ENCODE measurements around the gene MCU.
"Not testable (repeated sequence)": the region's sequence is repeated elsewhere in the genome, so short reads cannot be mapped to it uniquely, and the experiment has no call there.

MCU gene

DNA sequence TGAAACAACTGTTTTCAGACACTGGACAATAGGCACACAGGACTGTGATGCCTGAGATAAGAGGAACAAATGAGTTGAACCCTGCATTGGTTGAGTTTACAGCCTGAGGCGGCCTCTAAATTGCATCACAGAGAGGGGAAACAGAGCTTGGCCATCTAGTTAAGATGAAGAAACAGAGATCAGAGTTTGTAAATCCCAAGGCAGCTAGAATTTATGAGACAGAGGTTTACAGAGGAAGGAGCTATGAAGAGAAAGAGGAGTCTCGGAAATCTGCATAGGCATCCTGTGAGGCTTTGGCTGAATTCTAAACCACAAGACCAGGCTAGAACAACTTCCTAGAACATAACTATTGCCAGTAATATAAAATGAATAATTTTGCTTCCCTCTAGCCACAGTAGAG is 160.6 kb downstream of the MCU start:
- DNase-seq = no peak

DNA sequence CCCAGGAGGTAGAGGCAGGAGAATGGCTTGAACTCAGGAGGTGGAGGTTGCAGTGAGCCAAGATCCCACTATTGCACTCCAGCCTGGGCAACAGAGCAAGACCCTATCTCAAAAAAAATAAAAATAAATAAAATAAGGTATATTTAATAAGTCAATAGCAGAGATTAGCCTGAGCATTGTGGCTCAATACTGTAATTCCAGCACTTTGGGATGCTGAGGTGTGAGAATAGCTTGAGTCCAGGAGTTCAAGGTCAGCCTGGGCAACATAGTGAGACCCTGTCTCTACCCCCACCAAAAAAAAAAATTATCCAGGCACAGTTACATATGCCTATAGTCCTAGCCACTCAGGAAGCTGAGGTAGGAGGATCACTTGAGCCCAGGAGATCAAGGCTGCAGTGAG is 163.2 kb downstream of the MCU start:
- no peak for DNase-seq

DNA sequence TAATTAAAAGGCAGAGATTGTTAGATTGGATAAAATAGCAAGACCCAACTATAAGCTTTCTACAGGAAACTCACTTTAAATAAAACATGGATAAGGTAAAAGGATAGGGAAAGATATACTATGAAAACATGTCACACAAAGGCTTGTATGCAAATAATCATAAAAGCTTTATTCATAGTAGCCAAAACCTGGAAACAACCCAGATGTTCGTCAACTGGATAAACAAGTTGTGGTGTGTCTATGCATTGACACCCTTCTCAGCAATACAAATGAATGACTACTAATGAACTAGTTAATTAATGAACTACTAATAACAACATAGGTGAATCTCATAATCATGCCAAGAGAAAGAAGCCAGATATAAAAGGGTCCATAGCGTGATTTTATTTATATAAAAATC is 163.8 kb downstream of the MCU start:
- DNase-seq = no peak

DNA sequence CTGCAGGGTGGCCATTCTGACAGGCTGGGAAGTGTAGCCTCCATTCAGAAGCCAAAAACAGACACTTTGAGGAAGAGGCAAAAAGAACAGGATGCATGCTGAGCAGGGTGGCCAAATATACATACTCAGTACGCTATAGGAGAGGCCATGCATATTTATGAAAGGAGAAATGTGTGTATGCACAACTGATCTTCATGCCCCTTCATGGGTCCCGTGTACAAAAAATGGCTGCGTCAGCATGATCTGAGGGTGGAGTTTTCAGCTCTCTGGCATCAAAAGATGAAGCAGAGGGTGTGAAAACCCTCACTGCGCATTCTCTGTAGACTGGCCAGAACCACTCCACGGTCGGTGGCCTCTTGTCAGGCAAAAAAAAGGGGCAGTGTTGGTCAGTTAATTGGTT is 166.1 kb downstream of the MCU start:
- no peak for DNase-seq

DNA sequence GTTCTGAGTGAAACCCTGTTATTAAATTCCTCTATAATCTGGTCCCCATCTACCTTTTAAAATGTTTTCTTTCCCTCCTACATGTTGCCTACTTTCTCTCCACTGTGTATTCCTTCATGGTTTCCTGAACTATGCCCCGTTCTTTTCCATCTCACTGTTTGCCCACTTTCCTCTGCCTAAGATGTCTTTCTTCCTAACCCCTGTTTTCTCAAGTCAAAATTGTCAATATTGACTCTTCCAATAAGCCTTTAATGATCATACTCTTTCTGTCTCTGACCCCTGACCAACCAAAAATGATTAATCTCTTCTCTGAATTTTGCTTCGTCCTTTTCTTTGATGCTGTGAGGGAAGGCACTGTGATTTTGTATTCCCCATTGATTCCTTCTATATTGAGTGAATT is 171.0 kb downstream of the MCU start:
- DNase-seq = no peak

DNA sequence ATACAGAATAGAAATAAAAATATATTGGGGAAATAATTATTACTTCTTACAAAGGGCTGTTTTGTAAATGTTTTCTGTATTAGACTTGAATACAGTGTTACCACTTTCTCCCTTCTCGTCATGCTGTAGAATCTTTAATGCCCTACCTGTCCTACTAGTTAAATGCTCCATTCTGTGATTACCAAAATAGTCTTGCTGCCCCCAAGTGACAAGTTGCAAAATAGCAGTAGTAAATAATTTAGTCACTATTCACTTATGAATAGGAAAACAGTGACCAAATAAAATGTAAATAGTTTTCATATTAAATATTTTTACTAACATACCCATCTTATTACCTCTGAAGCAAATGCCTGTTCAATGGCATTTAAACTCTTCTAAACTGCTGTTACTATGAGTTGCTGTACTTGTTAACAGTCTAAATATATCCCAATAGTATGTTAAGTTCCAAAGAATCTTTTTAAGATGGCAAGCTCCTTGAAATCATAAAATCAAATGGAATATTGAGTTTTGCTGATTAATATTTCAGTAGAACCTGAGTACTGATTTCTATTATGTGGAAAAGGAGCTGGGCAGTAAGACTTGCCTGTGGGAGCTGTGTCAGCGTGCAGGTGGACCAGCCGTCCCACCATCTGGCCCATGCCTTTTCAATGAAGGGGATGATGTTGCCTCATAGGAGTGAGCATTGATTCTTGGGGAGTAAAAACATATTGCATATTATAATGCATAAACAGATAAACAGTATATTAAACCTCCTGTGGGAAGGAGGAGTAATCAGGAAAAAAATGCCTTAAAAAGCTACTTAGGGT is 183.5 kb downstream of the MCU start:
- no peak for DNase-seq

DNA sequence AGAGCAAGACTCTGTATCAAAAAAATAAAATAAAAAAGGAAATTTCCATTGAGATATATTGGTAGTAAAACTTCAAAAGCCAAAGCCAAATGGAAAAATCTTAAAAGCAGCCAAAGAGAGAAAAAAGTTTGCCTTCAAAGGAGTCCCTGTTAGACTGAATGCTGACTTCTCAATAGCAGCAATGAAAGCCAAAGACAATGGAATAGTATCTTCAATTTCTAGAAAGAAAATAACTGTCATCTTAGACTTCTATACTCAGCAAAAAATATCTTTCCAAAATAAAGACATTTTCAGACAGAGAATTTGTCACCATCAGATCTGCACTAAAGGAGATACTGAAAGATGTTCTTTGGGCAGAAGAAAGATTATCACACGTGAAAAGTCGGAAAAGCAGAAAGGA is 187.3 kb downstream of the MCU start:
- DNase-seq = no peak

DNA sequence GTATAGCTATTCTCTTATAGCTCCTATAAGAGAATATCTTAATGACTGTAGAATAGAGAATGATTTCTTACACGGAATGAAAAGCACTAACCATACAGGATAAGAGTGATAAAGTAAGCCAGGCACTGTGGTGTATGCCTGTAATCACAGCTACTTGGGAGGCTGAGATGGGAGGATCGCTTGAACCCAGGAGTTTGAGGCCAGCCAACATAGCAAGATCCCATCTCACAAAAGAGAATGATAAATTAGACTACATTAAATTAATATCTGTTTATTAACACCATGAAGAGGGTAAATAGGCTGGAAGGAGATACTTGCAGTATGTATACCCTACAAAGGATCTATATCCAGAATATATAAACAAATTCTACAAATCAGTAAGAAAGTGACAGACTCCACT is 189.3 kb downstream of the MCU start:
- no peak for DNase-seq

DNA sequence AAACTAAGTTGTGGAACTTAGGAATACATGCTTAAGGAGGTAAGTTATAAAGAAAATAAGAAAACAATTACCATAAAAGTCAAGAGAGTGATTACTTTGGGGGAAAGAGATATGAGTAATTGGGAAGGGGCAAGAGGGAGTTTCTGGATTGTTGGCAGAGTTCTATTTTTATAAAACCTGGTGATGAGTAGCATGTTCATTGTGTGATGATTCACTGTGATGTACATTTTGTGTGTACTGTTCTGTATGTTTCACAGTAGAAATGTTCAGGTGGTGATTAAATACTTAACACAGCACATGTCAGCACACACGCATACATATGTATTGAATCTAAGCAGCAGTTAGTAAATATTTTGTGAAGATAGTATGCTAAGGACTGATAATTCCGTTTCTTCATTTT is 191.9 kb downstream of the MCU start:
- no peak for DNase-seq

DNA sequence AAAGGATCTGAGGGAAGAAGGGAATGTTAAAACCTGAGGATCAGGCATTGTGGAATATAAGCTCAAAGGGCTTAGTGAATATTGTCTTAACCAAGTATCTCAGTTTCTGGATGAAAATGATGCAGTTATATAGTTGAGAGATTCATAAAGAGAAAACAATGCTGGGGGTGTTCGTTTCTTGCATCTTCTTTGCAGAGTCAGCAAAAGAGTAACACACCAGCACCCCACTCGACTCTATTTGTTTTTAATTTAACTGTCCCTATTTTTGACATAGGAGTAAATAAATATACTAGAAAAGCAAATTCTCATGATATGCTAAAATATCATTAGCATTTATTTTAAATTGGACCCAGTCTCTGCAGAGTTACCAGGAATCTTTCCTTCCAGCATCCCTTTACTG is 194.0 kb downstream of the MCU start:
- DNase-seq = no peak

DNA sequence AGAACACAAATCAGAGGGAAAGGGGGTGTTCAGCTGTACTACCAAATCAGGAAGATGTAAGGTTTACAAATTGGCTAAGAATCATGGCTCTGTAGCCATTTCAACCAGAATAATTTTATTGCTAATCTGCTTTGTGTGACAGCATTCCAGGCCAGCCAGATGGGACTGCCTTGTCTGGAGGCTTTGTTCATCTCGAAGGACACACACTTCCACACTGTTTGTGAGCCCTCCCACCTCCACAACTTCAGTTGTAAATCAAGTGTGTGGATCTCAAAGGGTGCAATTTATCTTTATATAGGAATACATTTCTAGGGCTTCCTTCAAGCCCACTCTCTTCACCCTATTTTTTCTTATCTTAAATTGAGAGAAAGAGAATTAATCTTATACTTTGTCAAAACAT is 194.7 kb downstream of the MCU start:
- no peak for DNase-seq

DNA sequence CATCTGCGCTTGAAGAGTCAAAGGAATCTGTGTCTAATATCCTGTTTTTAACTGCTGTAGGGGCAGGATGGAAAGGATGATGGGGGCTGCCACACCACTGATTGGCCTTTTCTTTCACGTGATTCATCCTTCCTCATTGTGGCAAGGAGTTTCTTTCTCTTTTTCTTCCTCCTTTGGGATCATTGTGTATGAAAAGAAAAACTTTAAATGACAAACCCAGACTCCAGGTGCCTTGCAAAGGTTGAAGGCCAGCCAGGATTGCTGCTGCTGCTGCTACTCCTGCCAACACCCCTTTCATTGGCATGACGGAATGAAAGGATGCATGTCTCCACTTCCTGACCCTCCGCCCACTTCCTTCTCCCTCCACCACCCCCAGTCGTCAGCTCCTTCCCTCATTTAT is 195.1 kb downstream of the MCU start:
- no peak for DNase-seq

DNA sequence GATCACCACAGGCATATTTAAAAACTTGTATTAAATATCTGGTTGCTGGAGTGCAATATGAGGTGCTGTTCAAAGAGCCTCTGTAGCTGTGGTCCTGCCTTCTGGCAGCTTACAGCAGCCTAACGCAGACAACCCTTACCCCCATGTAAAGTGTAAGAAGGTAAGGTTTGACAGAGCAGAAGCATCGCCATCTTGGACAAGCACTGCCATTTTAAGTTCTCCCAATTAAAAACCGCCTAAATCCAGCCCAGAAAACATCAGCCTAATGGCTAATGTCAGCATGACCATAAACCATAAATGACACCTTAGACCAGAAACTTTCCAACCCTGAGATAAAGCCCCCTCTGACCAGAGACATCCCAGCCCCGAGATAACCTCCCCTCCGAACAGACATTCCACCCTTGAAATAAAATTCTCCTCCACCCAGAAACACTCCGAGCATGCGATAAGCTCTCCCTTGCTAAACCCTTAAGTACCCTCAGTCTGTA is 196.3 kb downstream of the MCU start:
- no peak for DNase-seq

DNA sequence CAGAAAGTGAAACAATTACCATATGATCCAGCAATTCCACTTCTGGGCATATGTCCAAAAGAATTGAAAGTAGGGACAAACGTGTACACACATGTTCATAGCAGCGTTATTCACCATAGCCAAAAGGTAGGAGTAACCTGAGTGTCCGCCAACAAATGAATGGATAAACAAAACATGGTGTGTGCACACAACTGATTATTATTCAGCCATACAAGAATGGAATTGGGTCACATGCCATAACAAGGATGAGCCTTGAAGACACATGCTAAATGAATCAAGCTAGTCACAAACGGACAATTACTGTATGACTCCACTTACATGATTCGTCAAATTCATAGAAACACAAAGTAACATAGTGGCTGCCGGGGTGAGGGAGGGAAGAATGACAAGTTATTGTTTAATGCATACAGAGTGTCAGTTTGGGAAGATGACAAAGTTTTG is 197.5 kb downstream of the MCU start:
- peak; percentile 8 for DNase-seq

DNA sequence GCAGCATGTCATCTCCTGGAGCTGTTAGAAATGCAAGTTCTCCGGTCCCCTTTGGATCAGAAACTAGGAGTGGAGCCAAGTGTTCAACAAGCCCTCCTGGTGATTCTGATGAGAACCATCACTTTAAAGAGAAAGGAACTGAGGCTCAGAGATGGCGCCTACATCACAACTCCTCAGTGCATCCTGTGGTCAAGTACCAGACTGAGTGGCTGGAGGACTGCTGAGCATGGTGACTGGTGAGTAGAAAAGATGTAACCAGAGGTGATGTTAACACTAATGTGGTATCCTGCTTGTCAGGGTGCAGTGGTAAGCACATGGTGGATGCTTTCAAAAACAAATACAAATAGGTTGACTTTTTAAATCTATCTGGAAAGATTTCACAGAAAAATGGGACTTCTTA is 198.1 kb downstream of the MCU start:
- no peak for DNase-seq

DNA sequence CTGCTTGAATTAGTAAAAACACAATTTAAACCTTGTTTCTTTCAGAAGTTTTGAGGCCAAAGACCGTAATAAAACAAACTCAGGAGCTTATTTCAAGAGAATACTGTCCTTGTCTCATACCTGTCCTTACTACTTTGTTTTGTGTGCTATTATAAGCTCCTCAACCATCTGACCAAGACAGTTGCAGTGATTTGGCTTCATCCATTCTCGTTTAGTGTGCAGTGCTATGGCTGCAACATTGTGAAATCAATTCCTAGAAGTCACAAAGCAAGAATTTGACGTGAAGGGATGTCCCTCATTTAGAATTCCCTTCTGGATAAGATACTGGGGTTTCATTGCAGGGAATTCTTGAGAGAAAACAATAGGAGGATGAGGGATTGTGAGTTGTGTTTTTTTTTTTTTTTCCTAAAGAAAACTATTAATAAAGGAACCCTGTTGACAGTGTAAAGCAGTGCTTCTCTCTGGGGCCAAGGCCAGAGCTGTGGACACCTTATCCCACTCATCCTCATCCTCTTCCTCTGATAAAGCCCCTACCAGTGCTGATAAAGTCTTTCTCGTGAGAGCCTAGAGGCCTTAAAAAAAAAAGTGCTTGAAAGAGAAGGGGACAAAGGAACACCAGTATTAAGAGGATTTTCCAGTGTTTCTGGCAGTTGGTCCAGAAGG is 201.3 kb downstream of the MCU start, which contains the start of gene OIT3:
Gene OIT3, plus strand, starts transcription at position 604 of the 663 bp plus-strand sequence. CDS start 60 bp downstream, outside the sequence.
- no peak for DNase-seq

DNA sequence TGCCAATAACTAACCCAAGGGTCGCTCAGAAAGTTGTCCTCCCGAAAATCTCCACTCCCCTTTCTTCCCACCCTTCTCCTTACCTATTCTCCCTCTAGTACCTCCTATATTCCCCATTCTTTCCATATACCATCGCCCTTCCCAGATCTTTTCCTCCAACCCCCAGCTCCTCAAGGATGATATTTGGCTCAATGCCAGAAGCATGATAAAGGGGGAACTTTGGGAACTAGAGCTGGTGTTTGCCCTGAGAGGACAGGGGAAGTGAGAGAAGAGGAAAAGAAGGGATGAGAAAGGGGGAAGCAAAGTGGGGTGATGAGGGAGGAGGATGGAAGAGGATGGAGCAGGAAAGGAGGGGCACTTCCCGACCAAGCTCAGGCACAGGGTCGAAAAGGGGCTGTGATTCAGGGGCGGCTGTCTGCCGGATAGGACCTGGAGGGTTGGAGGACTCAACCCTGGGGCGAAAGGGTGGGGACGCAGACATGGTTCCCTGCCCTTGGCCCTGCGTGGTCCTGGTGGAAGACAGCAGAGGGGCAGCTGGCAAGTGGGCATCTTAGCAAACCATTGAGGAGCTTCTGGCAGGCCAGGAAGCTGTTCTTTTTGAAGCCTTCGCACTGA is 203.4 kb downstream of the MCU start:
- DNase-seq = no peak

DNA sequence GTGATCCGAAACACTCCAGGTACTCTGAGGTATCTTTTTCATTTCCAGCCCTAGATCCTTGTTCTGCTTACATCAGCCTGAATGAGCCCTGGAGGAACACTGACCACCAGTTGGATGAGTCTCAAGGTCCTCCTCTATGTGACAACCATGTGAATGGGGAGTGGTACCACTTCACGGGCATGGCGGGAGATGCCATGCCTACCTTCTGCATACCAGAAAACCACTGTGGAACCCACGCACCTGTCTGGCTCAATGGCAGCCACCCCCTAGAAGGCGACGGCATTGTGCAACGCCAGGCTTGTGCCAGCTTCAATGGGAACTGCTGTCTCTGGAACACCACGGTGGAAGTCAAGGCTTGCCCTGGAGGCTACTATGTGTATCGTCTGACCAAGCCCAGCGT is 206.7 kb downstream of the MCU start:
- DNase-seq = no peak

DNA sequence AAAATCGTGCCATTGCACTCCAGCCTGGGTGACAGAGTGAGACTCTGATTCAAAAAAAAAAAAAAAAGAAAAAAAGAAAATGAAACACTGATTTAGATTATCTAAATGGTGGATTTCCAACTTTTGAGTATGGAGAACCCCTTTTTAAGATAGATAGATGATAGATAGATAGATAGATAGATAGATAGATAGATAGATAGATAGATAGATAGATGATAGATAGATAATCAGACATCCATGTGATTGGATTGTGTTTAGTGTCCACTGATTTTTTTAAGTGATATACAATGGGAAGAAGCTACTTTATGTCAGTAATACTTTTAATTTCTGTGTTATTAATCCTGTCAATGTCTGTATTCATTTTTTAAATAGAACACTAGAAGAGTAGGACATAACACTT is 207.6 kb downstream of the MCU start:
- DNase-seq = no peak

DNA sequence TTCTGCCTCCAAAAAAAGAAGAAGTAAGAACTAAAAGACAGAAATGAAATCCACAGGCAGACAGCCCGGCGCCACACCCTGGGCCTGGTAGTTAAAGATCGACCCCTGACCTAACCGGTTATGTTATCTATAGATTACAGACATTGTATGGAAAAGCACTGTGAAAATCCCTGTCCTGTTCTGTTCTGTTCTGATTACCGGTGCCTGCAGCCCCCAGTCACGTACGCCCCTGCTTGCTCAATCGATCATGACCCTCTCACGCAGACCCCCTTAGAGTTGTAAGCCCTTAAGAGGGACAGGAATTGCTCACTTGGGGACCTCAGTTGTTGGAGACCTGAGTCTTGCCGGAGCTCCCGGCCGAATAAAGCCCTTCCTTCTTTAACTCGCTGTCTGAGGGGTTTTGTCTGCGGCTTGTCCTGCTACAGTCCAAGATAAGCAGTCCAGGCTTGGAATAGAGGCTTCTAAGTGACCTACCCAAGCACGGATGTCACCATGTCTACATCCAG is 212.1 kb downstream of the MCU start:
- not testable (repeated sequence) for DNase-seq

DNA sequence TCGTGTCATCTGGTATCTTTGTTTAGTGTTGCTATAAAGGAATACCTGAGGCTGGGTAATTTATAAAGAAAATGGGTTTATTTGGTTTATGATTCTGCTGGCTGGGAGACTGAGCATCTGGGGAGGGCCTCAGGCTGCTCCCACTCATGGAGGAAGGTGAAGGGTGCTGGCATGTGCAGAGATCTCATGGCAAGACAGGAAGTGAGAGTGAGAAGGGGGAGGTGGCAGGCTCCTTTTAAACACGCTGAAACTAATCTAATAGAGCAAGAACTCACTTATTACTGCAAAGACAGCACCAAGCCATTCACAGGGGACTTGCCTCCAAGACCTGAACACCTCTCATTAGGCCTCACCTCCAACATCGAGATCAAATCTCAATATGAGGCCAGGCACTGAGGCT is 212.9 kb downstream of the MCU start:
- no peak for DNase-seq

DNA sequence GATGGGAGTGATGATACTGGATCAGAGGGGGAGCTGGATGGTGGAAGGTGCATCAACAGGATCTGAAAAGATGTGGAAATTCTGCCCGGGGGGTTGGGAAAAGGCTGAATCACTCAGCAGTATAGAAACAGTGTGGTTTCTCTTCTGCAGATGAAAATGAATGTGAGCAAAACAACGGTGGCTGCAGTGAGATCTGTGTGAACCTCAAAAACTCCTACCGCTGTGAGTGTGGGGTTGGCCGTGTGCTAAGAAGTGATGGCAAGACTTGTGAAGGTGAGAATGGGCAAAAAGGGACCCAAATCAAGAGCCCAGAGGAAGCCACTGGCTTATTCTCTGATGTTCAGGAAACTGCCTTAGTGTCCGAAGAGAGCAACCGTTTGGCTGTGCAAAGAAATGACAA is 214.5 kb downstream of the MCU start:
- no peak for DNase-seq

DNA sequence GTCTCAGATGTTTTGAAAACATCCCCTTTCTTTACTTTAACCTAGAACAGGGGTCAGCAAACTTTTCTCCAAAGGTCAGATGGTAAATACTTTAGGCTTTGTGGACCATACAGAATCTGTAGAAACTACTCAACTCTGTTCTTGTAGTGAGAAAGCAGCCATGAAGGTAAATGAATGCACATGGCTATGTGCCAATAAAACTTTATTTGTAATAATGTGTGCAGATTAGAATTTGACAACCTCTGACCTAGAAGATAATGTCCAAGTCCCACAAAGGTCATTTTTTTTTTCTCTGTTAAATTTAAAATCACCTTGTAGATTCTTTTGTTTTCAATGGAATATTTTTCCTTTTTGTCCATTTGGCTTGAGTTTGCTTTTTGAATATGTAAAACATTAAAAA is 218.8 kb downstream of the MCU start:
- no peak for DNase-seq

DNA sequence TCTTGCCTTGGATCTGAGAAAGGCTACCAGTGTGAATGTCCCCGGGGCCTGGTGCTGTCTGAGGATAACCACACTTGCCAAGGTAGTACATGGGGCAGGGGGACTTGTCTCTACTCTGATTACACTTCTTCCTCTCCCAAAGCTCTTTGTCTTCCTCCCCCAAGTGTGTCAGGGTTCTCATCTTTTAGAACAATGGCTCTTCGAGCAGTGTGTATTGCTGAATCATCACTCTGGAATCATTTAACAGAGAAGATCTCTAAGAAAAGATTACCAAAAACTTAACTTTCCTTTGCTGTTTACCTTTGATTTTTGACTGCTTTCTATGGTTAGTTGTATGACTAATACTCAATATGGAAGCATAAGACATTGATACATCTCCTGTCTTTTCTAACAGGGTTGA is 219.8 kb downstream of the MCU start:
- DNase-seq = no peak

All from NCI-H510A (cell line).